ENCODE measurements around the gene CATSPERD.

- no peak for TF ChIP-seq CTCF (IDR thresholded peaks at IDR 0.05)
- TF ChIP-seq POLR2A (IDR thresholded peaks at IDR 0.05), result no peak
- TF ChIP-seq POLR2AphosphoS5 (IDR thresholded peaks at IDR 0.05), result no peak
Observed at GRCh38 chr19:5681391-5682106, 38.9 kb upstream of the CATSPERD start.

Data from breast epithelium (tissue), 3 donors.